GM18861 (cell line): ENCODE data around the gene EMX2.

Source experiments
- ATAC-seq: cut with Tn5 transposase; IDR thresholded peaks from one replicate; pipeline ENCODE4 v1.9.1; 2021; ENCODE audit not compliant: unreplicated experiment

Gene EMX2

GRCh38 chr10:117543225-117544003 is 868 bp downstream of the EMX2 start:
- ATAC-seq: no peak

- no peak for ATAC-seq
These were observed 1.6 kb downstream of the EMX2 start for GRCh38 chr10:117544004-117544701.

GRCh38 chr10:117544711-117545140 is 2.2 kb downstream of the EMX2 start:
- ATAC-seq: no peak

- ATAC-seq: no peak
These were observed 2.8 kb downstream of the EMX2 start for GRCh38 chr10:117545141-117546019.

GRCh38 chr10:117546020-117546580 is 3.6 kb downstream of the EMX2 start:
- ATAC-seq: no peak

- ATAC-seq: no peak
These were observed 4.1 kb downstream of the EMX2 start for GRCh38 chr10:117546581-117547015.

- no peak for ATAC-seq
These were observed 4.6 kb downstream of the EMX2 start for GRCh38 chr10:117547016-117547715.

GRCh38 chr10:117547716-117548668 is 5.4 kb downstream of the EMX2 start:
- ATAC-seq: no peak

- no peak for ATAC-seq
These were observed 6.6 kb downstream of the EMX2 start for GRCh38 chr10:117549100-117549585.

- ATAC-seq: no peak
These were observed 7.5 kb downstream of the EMX2 start for GRCh38 chr10:117550076-117550475.

GRCh38 chr10:117550599-117551329 is 8.2 kb downstream of the EMX2 start:
- no peak for ATAC-seq

- no peak for ATAC-seq
These were observed 9.0 kb downstream of the EMX2 start for GRCh38 chr10:117551330-117552155.

- ATAC-seq: no peak
These were observed 9.6 kb downstream of the EMX2 start for GRCh38 chr10:117552156-117552631.

- ATAC-seq: no peak
These were observed 10.2 kb downstream of the EMX2 start for GRCh38 chr10:117552701-117553141.

- ATAC-seq: no peak
These were observed 10.7 kb downstream of the EMX2 start for GRCh38 chr10:117553142-117553814.

- no peak for ATAC-seq
These were observed 11.2 kb downstream of the EMX2 start for GRCh38 chr10:117553815-117554172.

GRCh38 chr10:117554241-117554814 is 11.8 kb downstream of the EMX2 start:
- ATAC-seq: no peak
